WTC11 (cell line): ENCODE measurements around the gene VTI1A. TPM values are rescaled to one million over a fixed set of nuclear protein-coding genes. Genes with fewer than 3 reads are reported as not detected.

Source experiments
- ATAC-seq: fragments of 200-7000 bp; cut with Tn5 transposase; 2 replicates; pipeline ENCODE4 v1.10.0; 2021; ENCODE audit warnings: mild to moderate bottlenecking, moderate library complexity
- CTCF ChIA-PET: fragments of 300-600 bp; sonication (Branson Sonifier 250); formaldehyde crosslinking; loops from one replicate; lab custom pipeline; 2021; ENCODE audit warnings: antibody characterized with exemption; lab: Charles Lee
- POLR2A ChIA-PET: fragments of 350-600 bp; sonication (Branson Sonifier 250); formaldehyde crosslinking; loops from one replicate; lab custom pipeline; 2021; ENCODE audit warnings: antibody characterized with exemption; lab: Charles Lee
- DNase-seq: peaks from one replicate; pipeline ENCODE4 v3.0.0; 2021; ENCODE audit warnings: low spot score
- H3K27ac Mint-ChIP-seq: 2 replicates; pipeline ENCODE4 v1.8.0; 2021; ENCODE audit warnings: mixed read lengths
- H3K27me3 Mint-ChIP-seq: 2 replicates; pipeline ENCODE4 v1.8.0; 2021; ENCODE audit warnings: low read depth, mild to moderate bottlenecking, moderate library complexity, mixed read lengths
- H3K36me3 Mint-ChIP-seq: 2 replicates; pipeline ENCODE4 v1.8.0; 2021; ENCODE audit warnings: mixed read lengths
- H3K4me1 Mint-ChIP-seq: 2 replicates; pipeline ENCODE4 v1.8.0; 2022; ENCODE audit warnings: mixed read lengths
- H3K4me3 Mint-ChIP-seq: 2 replicates; pipeline ENCODE4 v1.8.0; 2021; ENCODE audit warnings: mild to moderate bottlenecking, moderate library complexity, mixed read lengths
- H3K9me3 Mint-ChIP-seq: 2 replicates; pipeline ENCODE4 v1.8.0; 2021; ENCODE audit warnings: mixed read lengths
- ATF3 ChIP-seq: sonication (generic); formaldehyde crosslinking; conservative IDR thresholded peaks from 2 replicates; pipeline ENCODE4 v1.8.1; 2022; ENCODE audit warnings: mild to moderate bottlenecking, missing genetic modification reagents
- CREB1 ChIP-seq: sonication (generic); formaldehyde crosslinking; IDR thresholded peaks from 2 replicates; pipeline ENCODE4 v1.8.0; 2023; ENCODE audit warnings: mild to moderate bottlenecking, missing genetic modification reagents
- ETV6 ChIP-seq: sonication (generic); formaldehyde crosslinking; IDR thresholded peaks from 2 replicates; pipeline ENCODE4 v1.8.1; 2022; ENCODE audit warnings: mild to moderate bottlenecking, missing genetic modification reagents
- FOXJ3 ChIP-seq: sonication (generic); formaldehyde crosslinking; IDR thresholded peaks from 2 replicates; pipeline ENCODE4 v1.9.0; 2021; ENCODE audit warnings: missing genetic modification reagents, mild to moderate bottlenecking, borderline replicate concordance
- GRHL2 ChIP-seq: fragments of 250-450 bp; sonication (Bioruptor Pico); IDR thresholded peaks from 2 replicates; pipeline ENCODE4 v1.8.0; 2022; ENCODE audit warnings: mild to moderate bottlenecking, moderate library complexity; ENCODE audit not compliant: insufficient replicate concordance, severe bottlenecking
- IRF2 ChIP-seq: sonication (generic); formaldehyde crosslinking; IDR thresholded peaks from 2 replicates; pipeline ENCODE4 v1.8.0; 2022; ENCODE audit warnings: low read depth, missing genetic modification reagents, borderline replicate concordance
- KAT7 ChIP-seq: sonication (generic); formaldehyde crosslinking; IDR thresholded peaks from 2 replicates; pipeline ENCODE4 v1.8.1; 2023; ENCODE audit warnings: missing genetic modification reagents, mild to moderate bottlenecking, borderline replicate concordance
- MLX ChIP-seq: sonication (generic); formaldehyde crosslinking; IDR thresholded peaks from 2 replicates; pipeline ENCODE4 v1.8.1; 2023; ENCODE audit warnings: mild to moderate bottlenecking, missing genetic modification reagents, moderate library complexity
- MXD4 ChIP-seq: fragments of 250-450 bp; sonication (Bioruptor Pico); IDR thresholded peaks from 2 replicates; pipeline ENCODE4 v1.8.0; 2021; ENCODE audit warnings: mild to moderate bottlenecking, moderate library complexity, borderline replicate concordance
- NFYB ChIP-seq: sonication (generic); formaldehyde crosslinking; conservative IDR thresholded peaks from 2 replicates; pipeline ENCODE4 v1.8.0; 2022; ENCODE audit warnings: low read depth, missing genetic modification reagents
- NR2C2 ChIP-seq: sonication (generic); formaldehyde crosslinking; IDR thresholded peaks from 2 replicates; pipeline ENCODE4 v1.8.0; 2022; ENCODE audit warnings: mild to moderate bottlenecking, missing genetic modification reagents
- NR3C1 ChIP-seq: sonication (generic); formaldehyde crosslinking; conservative IDR thresholded peaks from 2 replicates; pipeline ENCODE4 v1.8.1; 2023; ENCODE audit warnings: low read depth, mild to moderate bottlenecking, missing genetic modification reagents
- PRRX2 ChIP-seq: fragments of 250-450 bp; sonication (Bioruptor Pico); IDR thresholded peaks from 2 replicates; pipeline ENCODE4 v1.8.0; 2021; ENCODE audit warnings: mild to moderate bottlenecking
- SMAD4 ChIP-seq: sonication (generic); formaldehyde crosslinking; IDR thresholded peaks from 2 replicates; pipeline ENCODE4 v1.8.0; 2022; ENCODE audit warnings: mild to moderate bottlenecking, missing genetic modification reagents
- STAT6 ChIP-seq: sonication (generic); formaldehyde crosslinking; conservative IDR thresholded peaks from 2 replicates; pipeline ENCODE4 v1.8.1; 2023; ENCODE audit warnings: mild to moderate bottlenecking, low read depth, missing genetic modification reagents, moderate library complexity
- TEAD1 ChIP-seq: sonication (generic); formaldehyde crosslinking; IDR thresholded peaks from 2 replicates; pipeline ENCODE4 v1.8.0; 2022; ENCODE audit warnings: mild to moderate bottlenecking, missing genetic modification reagents
- USF2 ChIP-seq: sonication (generic); formaldehyde crosslinking; IDR thresholded peaks from 2 replicates; pipeline ENCODE4 v1.8.1; 2023; ENCODE audit warnings: mild to moderate bottlenecking, missing genetic modification reagents, moderate library complexity
- ZNF219 ChIP-seq: sonication (generic); formaldehyde crosslinking; IDR thresholded peaks from 2 replicates; pipeline ENCODE4 v1.8.0; 2023; ENCODE audit warnings: missing genetic modification reagents, mild to moderate bottlenecking, borderline replicate concordance
- ZNF232 ChIP-seq: sonication (generic); formaldehyde crosslinking; IDR thresholded peaks from 2 replicates; pipeline ENCODE4 v1.8.0; 2022; ENCODE audit warnings: mild to moderate bottlenecking, missing genetic modification reagents
- ZNF396 ChIP-seq: fragments of 250-450 bp; sonication (Bioruptor Pico); IDR thresholded peaks from 2 replicates; pipeline ENCODE4 v1.8.0; 2021; ENCODE audit warnings: mild to moderate bottlenecking, moderate library complexity, borderline replicate concordance
- ZNF671 ChIP-seq: fragments of 250-450 bp; sonication (Bioruptor Pico); IDR thresholded peaks from 2 replicates; pipeline ENCODE4 v1.8.0; 2021; ENCODE audit warnings: mild to moderate bottlenecking
- total RNA-seq: library from RNA; stranded (reverse); gene quantifications from 3 replicates; pipeline ENCODE4 v1.2.3, GENCODE V29; 2021
- TF ChIP-seq, protein P1 (sequence below): sonication (generic); formaldehyde crosslinking; IDR thresholded peaks from 2 replicates; pipeline ENCODE4 v1.8.0; 2023; ENCODE audit warnings: missing genetic modification reagents
- TF ChIP-seq, protein P2 (sequence below): fragments of 200-600 bp; IDR thresholded peaks from 2 replicates; pipeline ENCODE4 v1.8.0; 2022; ENCODE audit warnings: antibody characterized with exemption
- TF ChIP-seq, protein P3 (sequence below): sonication (generic); formaldehyde crosslinking; IDR thresholded peaks from 2 replicates; pipeline ENCODE4 v1.8.1; 2022; ENCODE audit warnings: low read depth, missing genetic modification reagents, borderline replicate concordance

VTI1A gene
- total RNA-seq, 1 experiment from 2014 or later = 20.1 TPM

DNA sequence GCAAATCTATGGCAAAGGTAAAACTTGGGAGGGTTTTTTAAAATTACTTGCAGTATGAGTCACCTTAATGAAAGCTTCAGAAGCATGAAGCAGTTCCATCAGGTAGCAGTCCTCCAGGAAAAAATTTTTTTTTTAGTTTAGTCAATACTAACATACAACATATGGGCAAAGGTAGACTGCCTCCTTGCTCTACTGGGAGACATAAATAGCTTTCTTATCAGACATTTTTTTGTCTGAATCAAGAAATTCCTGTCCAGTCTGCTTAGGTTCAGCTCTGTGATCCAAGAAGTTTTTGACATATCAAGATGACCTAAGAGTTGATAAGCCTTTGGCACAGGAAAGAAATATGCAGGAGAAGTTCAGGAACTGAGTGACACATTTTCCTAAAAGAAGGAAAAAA lies 331.6 kb downstream of the VTI1A start:
- CTCF ChIA-PET = interaction anchor here (0.5 kb wide), 1 partner anchor 31 kb away, joined by 4 read pairs; no protein-coding TSS in a partner anchor
- H3K36me3 Mint-ChIP-seq = no peaks in the 10 kb centered on the region
- DNase-seq (no peak), ATAC-seq (no peak)
- H3K9me3 Mint-ChIP-seq = no peaks in the 10 kb centered on the region
- no peak overlapping the region for H3K4me3 Mint-ChIP-seq
- POLR2A ChIA-PET = no interaction called here
- H3K4me1 Mint-ChIP-seq = peaks cover 18% of the 10 kb centered on the region
- no peaks in the 10 kb centered on the region for H3K27me3 Mint-ChIP-seq
- no peak overlapping the region for H3K27ac Mint-ChIP-seq
- TF ChIP-seq ZNF671 (CRISPR knock-in tag) (no peak), ZNF219 (no peak), MXD4 (CRISPR knock-in tag) (no peak), ETV6 (no peak), NFYB (no peak), MLX (CRISPR knock-in tag) (no peak), ZNF232 (CRISPR knock-in tag) (no peak), FOXJ3 (CRISPR knock-in tag) (no peak), STAT6 (CRISPR knock-in tag) (no peak)
- TF ChIP-seq, protein P1, sequence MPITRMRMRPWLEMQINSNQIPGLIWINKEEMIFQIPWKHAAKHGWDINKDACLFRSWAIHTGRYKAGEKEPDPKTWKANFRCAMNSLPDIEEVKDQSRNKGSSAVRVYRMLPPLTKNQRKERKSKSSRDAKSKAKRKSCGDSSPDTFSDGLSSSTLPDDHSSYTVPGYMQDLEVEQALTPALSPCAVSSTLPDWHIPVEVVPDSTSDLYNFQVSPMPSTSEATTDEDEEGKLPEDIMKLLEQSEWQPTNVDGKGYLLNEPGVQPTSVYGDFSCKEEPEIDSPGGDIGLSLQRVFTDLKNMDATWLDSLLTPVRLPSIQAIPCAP (CRISPR knock-in tag) = no peak
- TF ChIP-seq, protein P2, sequence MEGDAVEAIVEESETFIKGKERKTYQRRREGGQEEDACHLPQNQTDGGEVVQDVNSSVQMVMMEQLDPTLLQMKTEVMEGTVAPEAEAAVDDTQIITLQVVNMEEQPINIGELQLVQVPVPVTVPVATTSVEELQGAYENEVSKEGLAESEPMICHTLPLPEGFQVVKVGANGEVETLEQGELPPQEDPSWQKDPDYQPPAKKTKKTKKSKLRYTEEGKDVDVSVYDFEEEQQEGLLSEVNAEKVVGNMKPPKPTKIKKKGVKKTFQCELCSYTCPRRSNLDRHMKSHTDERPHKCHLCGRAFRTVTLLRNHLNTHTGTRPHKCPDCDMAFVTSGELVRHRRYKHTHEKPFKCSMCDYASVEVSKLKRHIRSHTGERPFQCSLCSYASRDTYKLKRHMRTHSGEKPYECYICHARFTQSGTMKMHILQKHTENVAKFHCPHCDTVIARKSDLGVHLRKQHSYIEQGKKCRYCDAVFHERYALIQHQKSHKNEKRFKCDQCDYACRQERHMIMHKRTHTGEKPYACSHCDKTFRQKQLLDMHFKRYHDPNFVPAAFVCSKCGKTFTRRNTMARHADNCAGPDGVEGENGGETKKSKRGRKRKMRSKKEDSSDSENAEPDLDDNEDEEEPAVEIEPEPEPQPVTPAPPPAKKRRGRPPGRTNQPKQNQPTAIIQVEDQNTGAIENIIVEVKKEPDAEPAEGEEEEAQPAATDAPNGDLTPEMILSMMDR = no peak

DNA sequence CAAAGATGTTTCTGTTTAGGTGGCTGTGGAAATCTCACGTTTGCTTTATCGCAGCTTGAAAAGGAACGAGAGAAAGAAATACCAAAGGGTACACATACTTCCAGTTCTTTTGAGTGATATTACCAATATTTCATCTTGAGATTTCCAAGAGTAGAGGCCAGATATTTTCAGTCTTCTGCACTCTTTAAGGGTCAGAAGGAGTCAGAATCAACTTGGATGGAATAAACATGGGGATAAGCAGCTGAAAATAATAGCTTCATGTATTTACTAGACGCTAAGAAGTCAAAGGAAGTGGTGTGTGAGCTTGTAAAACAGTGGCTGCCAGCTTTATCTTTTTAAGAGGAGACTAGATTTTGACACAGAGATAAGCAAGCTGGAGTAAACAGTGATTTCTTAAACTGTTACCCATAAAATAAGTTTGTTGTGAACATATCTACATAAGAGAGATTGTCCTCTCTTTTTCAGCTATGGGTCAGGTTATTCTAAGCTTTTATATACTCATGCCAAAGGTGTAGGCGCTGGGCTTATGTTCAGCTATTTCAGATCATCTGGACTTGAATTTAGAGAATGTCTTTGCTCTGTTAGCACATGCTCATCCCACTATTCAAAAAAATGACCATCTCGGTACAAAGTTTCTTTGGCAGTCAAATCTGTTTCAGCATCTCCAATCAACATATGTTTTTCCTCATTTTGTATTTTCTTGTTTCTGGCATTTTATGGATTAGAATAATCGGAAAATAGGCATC lies 332.2 kb downstream of the VTI1A start:
- Mint-ChIP-seq H3K27me3 (no peaks in the 10 kb centered on the region), H3K27ac (no peak overlapping the region), H3K36me3 (no peaks in the 10 kb centered on the region), H3K4me3 (no peak overlapping the region), H3K9me3 (no peaks in the 10 kb centered on the region), H3K4me1 (peaks cover 24% of the 10 kb centered on the region)
- no peak for TF ChIP-seq IRF2
- TF ChIP-seq NFYB = no peak
- no peak for TF ChIP-seq NR2C2 (CRISPR knock-in tag)
- no peak for TF ChIP-seq CREB1 (CRISPR knock-in tag)
- TF ChIP-seq KAT7 = no peak
- no peak for TF ChIP-seq PRRX2 (CRISPR knock-in tag)
- no peak for TF ChIP-seq TEAD1 (CRISPR knock-in tag)
- no peak for TF ChIP-seq ATF3
- no peak for TF ChIP-seq ZNF396 (CRISPR knock-in tag)
- TF ChIP-seq NR3C1 (CRISPR knock-in tag) = no peak
- TF ChIP-seq, protein P3, sequence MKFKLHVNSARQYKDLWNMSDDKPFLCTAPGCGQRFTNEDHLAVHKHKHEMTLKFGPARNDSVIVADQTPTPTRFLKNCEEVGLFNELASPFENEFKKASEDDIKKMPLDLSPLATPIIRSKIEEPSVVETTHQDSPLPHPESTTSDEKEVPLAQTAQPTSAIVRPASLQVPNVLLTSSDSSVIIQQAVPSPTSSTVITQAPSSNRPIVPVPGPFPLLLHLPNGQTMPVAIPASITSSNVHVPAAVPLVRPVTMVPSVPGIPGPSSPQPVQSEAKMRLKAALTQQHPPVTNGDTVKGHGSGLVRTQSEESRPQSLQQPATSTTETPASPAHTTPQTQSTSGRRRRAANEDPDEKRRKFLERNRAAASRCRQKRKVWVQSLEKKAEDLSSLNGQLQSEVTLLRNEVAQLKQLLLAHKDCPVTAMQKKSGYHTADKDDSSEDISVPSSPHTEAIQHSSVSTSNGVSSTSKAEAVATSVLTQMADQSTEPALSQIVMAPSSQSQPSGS (CRISPR knock-in tag) = no peak
- no peak for TF ChIP-seq SMAD4 (CRISPR knock-in tag)
- TF ChIP-seq USF2 (CRISPR knock-in tag) = no peak
- no peak for TF ChIP-seq GRHL2 (CRISPR knock-in tag)
- DNase-seq (no peak), ATAC-seq (no peak)
- ChIA-PET CTCF (interaction anchor here (0.5 to 1.3 kb wide), 2 partner anchors 31 to 58 kb away, joined by 3 to 4 read pairs; no protein-coding TSS in a partner anchor), POLR2A (no interaction called here)
